Cardiac septum (tissue), 1 donor: Measurements from ENCODE around the gene CERT1. TPM values are rescaled to one million over a fixed set of nuclear protein-coding genes. Genes with fewer than 3 reads are reported as not detected.
"Not testable (repeated sequence)": the region's sequence is repeated elsewhere in the genome, so short reads cannot be mapped to it uniquely, and the experiment has no call there.

ENCODE experiments used
- DNase-seq: peaks from one replicate; pipeline ENCODE4 v3.0.0-alpha.2; 2020; ENCODE audit warnings: low spot score
- intact Hi-C: fragments of 100-400 bp; cut with DNase I; formaldehyde crosslinking; loops from one replicate; pipeline ENCODE4 v1.14.0; 2022
- long read RNA-seq: library from polyadenylated mRNA; unstranded; transcript quantifications from one replicate; pipeline ENCODE4 v2.0.0, GENCODE V29; 2021
- total RNA-seq: library from RNA; stranded (reverse); fragmentation: NEBNext Ultra II Directional; extraction: Animal tissue kit (Norgen Biotek cat#: 25700); gene quantifications from one replicate; pipeline ENCODE4 v1.2.1, GENCODE V29; 2021
- donor health status: DM: no; HTN: no; CAD: no.

The CERT1 gene
- total RNA-seq = 39.5 TPM
- long read RNA-seq, transcript COL4A3BP-204 (18 exons, 2,830 nt) = major isoform, 7 of 22 reads
- long read RNA-seq, partial matches to known transcripts = 3 of 22 reads
- long read RNA-seq, other reads (novel, unspliced or antisense) = 5 of 22 reads

- peak; percentile 100 for DNase-seq
- intact Hi-C loops = loop anchor here (2.0 to 10.0 kb wide), 5 partner anchors 55 to 277 kb away; partner anchors contain the start of genes ANKRD31, HMGCR and POC5
Measured at GRCh38 chr5:75511435-75512382, at the start of gene CERT1, which contains the start of gene POLK. Gene CERT1 (minus strand): TSS chr5:75511629. CDS start chr5:75511207, 422 bp downstream. Gene POLK (plus strand): TSS chr5:75511891.

GRCh38 chr5:75560655-75561054 lies 49.2 kb upstream of the CERT1 start:
- intact Hi-C loops, DNase-seq: not testable (repeated sequence)

DNA sequence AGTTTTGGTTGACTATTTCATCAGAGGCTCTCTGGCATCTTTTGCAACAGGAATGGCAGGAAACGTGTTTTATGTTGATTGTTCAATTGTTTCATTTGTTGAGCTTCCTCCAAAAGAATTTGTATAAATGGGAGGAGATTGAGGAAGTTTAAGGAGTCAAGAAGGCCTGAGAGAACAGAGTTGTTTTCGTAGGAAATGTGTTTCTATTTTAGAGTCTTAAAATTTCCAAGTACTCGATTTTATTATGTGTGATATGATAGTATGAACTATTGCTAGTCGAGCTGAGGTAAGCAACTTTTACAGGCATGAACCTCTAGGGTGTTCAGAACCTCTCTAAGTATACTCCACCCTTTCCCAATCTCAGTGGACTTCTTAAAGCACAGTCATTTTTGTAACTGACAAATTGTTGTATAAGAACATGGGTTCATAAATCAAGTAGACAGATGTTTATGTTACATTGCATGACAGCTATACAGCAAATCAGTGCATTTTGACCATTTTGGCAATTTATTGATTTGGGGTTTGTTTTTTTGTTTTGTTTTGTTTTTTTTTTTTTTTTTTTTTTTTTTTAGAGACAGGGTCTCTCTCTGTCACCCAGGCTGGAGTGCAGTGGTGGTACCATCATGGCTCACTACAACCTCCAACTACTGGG lies 47.7 kb upstream of the CERT1 start:
- DNase-seq = no peak
- intact Hi-C loops = loop anchor here (1.0 kb wide), 1 partner anchor 16 kb away; no protein-coding TSS in a partner anchor

DNA sequence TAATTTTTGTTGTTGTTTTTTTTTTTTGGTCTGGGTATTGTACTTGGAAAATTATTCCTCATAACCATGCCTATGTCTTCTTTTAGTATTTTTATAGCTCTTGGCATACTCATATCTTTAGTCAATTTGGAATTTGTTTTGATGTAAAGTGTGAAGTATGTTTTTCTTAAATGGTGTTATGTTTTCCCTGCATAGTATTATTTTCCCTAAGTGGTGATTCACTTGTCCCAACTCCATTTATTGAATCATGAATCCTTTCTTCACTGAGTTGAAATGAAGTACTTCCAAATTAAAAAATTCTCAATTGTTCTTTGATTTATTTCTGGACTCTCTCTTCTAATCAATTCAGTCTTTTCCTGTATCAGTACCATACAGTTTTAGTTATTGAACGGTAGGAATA lies 46.8 kb upstream of the CERT1 start:
- no peak for DNase-seq
- intact Hi-C loops = no loop called here

- intact Hi-C loops = no loop called here
- no peak for DNase-seq
Measured at GRCh38 chr5:75553358-75553757, 41.9 kb upstream of the CERT1 start.

DNA sequence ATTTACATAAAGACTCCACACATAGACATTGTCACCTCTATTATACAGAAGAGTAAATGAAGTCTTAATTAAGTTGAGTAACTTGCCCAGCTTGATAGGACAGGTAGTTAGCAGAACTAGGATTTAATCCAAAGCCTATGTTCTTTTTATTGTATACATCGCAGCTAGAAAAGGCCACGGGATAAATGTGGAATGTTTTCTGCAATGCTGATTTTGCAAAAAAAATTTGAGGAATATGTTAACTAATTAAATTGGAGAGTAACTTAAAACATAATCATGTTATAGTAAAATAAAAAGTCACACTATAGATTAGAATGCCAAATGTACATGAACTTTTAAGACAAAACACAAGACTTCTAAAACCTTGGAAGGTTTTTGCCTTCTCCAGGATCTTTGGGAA lies 41.3 kb upstream of the CERT1 start:
- intact Hi-C loops = no loop called here

GRCh38 chr5:75551471-75551870 lies 40.0 kb upstream of the CERT1 start:
- DNase-seq = no peak
- intact Hi-C loops = no loop called here

More for the DNA sequence above, 41.3 kb upstream of the CERT1 start:
- DNase-seq = no peak

GRCh38 chr5:75550597-75550996 lies 39.2 kb upstream of the CERT1 start:
- intact Hi-C loops = no loop called here
- DNase-seq = no peak

DNA sequence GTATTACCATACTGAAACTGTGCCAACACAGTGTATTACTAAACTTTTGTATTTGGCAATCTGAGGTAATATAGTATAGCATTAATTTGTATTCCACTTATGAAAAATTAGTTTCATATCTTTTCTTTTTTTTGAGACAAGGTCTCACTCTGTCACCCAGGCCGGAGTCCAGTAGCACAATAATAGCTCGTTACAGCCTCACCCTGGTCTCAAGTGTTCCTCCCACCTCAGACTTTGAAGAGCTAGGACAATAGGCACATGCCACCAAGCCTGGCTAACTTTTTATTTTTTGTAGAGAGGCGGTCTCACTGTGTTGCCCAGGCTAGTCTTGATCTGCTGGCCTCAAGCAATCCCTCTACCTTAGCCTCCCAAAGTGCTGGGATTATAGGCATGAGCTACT lies 36.4 kb upstream of the CERT1 start:
- DNase-seq = no peak
- intact Hi-C loops = no loop called here

GRCh38 chr5:75546830-75547229 lies 35.4 kb upstream of the CERT1 start:
- intact Hi-C loops = no loop called here
- no peak for DNase-seq

DNA sequence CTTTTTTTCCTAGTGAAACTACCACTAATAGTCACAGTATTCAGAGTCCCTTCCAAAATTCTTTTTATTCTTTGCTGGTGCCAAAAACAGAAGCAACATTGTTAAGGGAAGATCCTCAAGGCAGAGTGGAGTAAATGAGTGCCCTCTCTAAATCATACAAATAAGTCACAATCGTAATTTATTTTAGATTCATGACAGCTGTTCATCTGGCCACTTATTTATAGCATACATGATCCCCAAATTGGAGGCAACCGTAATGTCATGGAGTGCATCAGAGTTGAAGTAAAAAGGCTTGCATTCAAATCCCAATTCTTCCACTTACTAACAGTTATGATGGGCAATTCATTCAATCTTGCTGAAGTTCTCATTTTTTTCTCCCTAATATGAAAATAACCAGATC lies 33.7 kb upstream of the CERT1 start:
- intact Hi-C loops = no loop called here
- DNase-seq = no peak

DNA sequence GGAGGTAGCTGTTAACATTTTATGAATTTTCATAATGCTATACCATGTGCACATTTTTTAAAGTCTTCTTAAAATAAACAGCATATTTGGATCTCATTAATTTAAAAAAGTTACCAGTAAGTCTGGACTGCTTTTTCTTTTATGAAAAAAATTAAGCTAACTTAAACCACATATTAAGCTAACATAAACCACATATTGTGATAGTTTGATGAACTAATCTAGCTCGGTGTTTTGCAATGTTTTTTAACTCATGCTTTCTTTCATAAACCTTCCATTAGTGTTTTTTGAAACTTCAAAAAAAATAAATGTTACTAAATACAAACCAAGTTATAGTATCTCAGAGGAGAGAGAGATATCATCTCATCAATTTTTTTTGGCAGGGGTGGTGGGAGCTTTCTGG lies 26.8 kb upstream of the CERT1 start:
- DNase-seq = no peak

DNA sequence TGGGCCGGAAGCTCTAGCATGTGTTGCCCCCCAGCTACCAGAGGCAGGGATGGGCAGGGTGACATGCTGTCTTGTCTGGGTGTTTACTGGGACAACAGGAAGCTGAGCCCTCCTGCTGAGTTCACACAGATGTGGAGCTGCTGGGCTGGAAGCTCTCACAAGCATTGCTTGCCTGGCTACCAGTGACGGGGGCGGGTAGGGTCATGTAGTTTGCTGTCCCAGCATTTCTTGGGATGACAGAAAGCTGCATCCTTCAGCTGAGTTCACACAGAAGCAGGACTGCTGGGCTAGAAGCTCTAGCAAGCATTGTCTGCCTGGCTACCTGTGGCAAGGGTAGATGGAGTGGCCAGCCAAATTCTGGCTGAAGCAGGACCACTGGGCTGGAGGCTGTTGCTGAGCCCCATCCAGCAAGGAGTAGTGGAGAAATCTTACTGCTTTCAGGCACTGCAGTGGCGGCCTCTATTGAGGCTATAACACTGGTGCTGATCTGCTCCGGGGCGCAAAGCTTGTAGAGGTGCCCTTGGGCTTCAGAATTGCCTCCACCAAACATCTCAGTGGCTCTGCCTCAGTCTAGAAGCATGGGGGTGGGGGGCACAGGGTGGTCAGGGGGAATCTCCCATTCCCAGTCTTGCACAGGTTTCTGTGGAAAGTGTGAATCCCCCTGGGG lies 25.4 kb upstream of the CERT1 start:
- no peak for DNase-seq
- intact Hi-C loops = no loop called here

More for the DNA sequence above, 26.8 kb upstream of the CERT1 start:
- intact Hi-C loops = no loop called here

DNA sequence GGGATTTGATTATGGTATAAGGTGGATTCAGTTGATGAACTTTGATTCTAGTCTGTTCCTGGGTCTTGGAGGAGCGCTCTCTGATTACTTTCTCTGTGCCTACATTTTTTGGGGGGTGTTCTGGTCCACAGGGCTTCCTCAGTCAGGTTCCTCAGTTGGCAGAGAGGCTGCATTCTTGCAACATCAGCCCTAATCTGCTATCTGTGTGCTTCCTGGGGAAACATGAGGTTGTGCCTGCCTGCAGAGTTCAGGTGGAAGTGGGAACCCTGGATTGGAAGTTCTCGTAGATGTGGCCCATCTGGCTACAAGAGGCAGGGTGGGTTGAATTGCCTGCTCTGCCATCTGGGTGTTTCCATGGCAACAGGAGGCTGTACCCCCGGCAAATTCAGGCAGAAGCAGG lies 24.7 kb upstream of the CERT1 start:
- intact Hi-C loops = no loop called here

DNA sequence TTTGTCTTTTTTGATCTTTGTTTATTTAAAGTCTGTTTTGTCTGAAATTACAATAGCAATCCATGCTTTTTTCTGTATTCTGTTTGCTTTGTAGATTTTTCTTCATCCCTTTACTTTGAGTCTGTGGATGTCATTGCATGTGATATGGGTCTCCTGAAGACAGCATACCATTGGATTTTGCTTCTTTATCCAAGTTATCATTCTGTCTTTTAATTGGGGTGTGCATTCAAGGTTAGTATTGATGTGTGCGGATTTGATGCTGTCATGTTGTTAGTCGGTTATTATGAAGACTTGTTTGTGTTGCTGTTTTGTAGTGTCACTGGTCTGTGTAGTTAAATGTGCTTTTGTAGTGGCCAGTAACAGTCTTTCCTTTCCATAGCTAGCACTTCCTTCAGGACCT lies 23.3 kb upstream of the CERT1 start:
- intact Hi-C loops = no loop called here
- DNase-seq = no peak

More for the DNA sequence above, 24.7 kb upstream of the CERT1 start:
- DNase-seq = no peak

GRCh38 chr5:75533716-75534115 lies 22.3 kb upstream of the CERT1 start:
- intact Hi-C loops, DNase-seq: not testable (repeated sequence)

DNA sequence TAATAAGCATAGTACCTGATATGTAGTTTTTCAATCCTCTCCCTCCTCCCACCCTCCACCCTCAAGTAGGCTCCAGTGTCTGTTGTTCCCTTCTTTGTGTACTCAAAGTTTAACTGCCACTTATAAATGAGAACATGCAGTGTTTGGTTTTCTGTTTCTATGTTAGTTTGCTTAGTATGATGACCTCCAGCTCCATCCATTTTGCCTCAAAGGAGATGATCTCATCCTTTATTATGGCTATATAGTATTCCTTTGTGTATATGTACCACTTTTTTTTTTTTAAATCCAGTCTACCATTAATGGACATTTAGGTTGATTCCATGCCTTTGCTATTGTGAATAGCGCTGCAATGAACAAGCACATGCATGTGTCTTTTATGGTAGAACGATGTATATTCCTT lies 20.8 kb upstream of the CERT1 start:
- intact Hi-C loops = no loop called here

DNA sequence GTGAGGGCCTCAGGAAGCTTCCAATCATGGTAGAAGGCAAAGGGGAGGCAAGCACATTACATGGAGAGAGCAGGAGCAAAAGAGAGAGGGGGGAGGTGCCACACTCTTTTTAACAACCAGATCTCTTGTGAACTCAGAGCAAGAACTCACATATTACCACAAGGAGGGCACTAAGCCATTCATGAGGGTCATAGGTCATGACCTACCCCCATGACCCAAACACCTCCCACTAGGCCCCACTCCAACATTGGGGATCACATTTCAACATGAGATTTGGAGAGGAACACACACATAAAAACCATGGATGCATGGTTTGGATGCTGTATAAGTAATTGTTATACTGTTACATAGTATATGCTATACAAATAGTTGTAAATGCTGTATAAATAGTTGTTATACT lies 17.8 kb upstream of the CERT1 start:
- DNase-seq = no peak
- intact Hi-C loops = no loop called here

More for the DNA sequence above, 20.8 kb upstream of the CERT1 start:
- no peak for DNase-seq

- DNase-seq = no peak
- intact Hi-C loops = no loop called here
Measured at GRCh38 chr5:75526070-75526469, 14.6 kb upstream of the CERT1 start.

GRCh38 chr5:75525344-75525743 lies 13.9 kb upstream of the CERT1 start:
- intact Hi-C loops = no loop called here

More at GRCh38 chr5:75525344-75525743, 13.9 kb upstream of the CERT1 start:
- DNase-seq = no peak
